Left ventricle myocardium superior (tissue), 1 donor: ENCODE results near the gene CFAP61. TPM values are rescaled to one million over a fixed set of nuclear protein-coding genes. Genes with fewer than 3 reads are reported as not detected.

ENCODE experiments used
- ATAC-seq: fragments of 200-7000 bp; cut with Tn5 transposase; one replicate; pipeline ENCODE4 v1.9.1; 2020; ENCODE audit warnings: mild to moderate bottlenecking, moderate library complexity
- DNase-seq: peaks from one replicate; pipeline ENCODE4 v3.0.0-alpha.2; 2020
- intact Hi-C: fragments of 100-400 bp; cut with micrococcal nuclease; formaldehyde crosslinking; loops from one replicate; pipeline ENCODE4 v1.11.0; 2022
- total RNA-seq: library from RNA; stranded (reverse); fragmentation: NEBNext Ultra II Directional; extraction: Animal tissue kit (Norgen Biotek cat#: 25700); gene quantifications from one replicate; pipeline ENCODE4 v1.2.1, GENCODE V29; 2021
- donor health status: DM: no; HTN: yes; CAD: no; lungs with severe emphysema.

The CFAP61 gene
- total RNA-seq, 1 donor from 2014 or later, result 23.8 TPM

- ATAC-seq, result no peak
- no peak for DNase-seq
- intact Hi-C loops, result no loop called here
Measured at GRCh38 chr20:20031790-20032189, 20.5 kb upstream of the CFAP61 start.

DNA sequence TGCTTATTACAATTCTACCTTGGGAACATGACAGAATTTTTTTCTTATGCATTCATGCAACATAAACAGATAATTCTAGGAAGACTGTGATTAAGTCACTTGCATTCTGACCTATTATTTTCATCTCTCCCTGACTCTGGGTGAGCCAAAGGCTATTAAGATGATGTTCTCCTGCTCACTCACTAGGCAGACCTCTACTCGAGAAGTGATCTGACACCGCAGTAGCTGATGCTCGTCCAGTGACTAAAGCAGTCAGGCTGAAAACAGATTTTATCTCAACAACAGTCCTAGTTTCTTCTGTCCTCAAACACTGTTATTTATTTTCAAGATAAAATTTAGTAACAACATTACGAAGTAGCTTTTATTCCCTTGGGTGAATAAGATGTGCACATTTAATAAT is 17.8 kb upstream of the CFAP61 start:
- ATAC-seq (no peak), DNase-seq (no peak)
- intact Hi-C loops, result no loop called here

- ATAC-seq, result no peak
- intact Hi-C loops, result no loop called here
- DNase-seq, result no peak
Measured at GRCh38 chr20:20036756-20037155, 15.6 kb upstream of the CFAP61 start.

DNA sequence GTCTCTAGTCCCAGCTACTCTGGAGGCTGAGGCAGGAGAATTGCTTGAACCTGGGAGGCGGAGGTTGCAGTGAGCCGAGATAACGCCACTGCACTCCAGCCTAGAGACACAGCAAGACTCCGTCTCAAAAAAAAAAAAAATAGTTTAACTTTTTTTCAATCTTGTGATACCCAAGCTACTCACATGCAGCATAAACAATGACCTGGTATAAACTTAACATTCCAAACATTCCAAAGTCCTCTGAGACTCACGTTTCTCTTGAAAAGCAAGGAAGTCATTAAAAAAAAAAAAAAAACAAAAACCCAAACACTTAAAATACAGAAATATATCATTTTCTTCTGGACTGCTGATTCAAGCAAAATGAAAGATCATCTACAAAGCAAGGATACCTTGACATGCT is 14.4 kb upstream of the CFAP61 start:
- intact Hi-C loops, result no loop called here
- ATAC-seq (no peak), DNase-seq (no peak)

GRCh38 chr20:20038586-20038985 is 13.7 kb upstream of the CFAP61 start:
- DNase-seq, result no peak
- intact Hi-C loops, result no loop called here
- ATAC-seq, result no peak

- ATAC-seq, result no peak
- no peak for DNase-seq
- intact Hi-C loops, result no loop called here
Measured at GRCh38 chr20:20039752-20040387, 12.5 kb upstream of the CFAP61 start.

DNA sequence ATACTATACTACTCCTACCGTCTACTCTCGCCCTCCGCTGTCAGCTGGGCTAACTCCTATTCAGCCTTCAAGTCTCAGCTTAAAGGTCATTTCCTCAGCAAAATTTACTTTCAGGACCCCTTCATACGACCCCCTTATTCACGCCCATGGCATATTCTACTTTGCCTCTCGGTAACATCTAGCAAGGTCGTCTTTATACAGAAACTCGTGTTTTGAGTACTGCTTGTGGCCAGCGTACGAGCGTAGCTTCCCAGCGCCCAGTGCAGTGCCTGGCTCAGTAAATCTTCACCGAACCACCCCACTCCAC is 612 bp upstream of the CFAP61 start:
- intact Hi-C loops, result no loop called here
- DNase-seq (no peak), ATAC-seq (peak; percentile 2)

- intact Hi-C loops, result no loop called here
- DNase-seq (no peak), ATAC-seq (no peak)
Measured at GRCh38 chr20:20060234-20060998, 8.1 kb downstream of the CFAP61 start.

DNA sequence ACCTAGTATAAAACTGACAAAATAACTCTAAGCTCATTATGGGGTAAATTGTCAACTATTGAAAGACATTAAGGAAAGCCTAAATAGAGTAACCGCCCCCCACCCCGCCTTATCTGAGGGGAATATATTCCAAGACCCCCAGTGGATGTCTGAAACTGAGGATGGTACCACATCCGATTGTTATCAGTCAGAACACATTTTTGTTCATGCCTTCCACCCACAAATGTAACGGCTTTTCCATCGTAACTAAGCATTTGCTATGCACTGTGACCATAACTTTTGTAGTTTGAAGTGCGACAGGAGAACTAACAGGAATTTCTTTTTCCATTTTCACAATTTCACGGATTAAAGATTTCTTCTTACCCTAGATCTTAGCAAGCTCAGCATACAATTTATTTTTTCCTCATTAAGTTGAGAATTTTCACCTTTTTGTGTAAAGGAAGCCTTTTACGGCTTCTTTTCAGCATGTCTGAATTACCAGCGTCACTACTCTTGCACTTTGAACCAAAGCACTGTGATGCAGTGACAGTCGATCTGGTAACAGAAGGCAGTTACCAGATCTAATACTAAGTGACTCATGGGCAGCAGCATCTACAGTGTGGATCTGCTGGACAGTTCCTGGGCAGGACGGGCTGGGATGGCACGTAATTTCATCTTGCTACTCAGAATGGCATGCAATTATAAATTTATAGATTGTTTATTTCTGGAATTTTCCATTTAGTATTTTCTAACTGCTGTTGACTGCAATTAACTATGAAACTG is 11.8 kb downstream of the CFAP61 start:
- DNase-seq, result no peak
- intact Hi-C loops, result no loop called here
- no peak for ATAC-seq

- intact Hi-C loops, result no loop called here
- ATAC-seq (no peak), DNase-seq (no peak)
Measured at GRCh38 chr20:20065361-20065760, 13.0 kb downstream of the CFAP61 start.

GRCh38 chr20:20070871-20071726 is 18.8 kb downstream of the CFAP61 start:
- ATAC-seq (peak; percentile 89), DNase-seq (peak; percentile 36)
- intact Hi-C loops, result no loop called here

GRCh38 chr20:20073801-20074371 is 21.6 kb downstream of the CFAP61 start:
- ATAC-seq (no peak), DNase-seq (no peak)
- intact Hi-C loops, result no loop called here

- intact Hi-C loops, result no loop called here
- no peak for ATAC-seq
- DNase-seq, result no peak
Measured at GRCh38 chr20:20075032-20075431, 22.7 kb downstream of the CFAP61 start.

GRCh38 chr20:20076297-20077065 is 24.1 kb downstream of the CFAP61 start:
- ATAC-seq, result no peak
- intact Hi-C loops, result no loop called here
- no peak for DNase-seq

DNA sequence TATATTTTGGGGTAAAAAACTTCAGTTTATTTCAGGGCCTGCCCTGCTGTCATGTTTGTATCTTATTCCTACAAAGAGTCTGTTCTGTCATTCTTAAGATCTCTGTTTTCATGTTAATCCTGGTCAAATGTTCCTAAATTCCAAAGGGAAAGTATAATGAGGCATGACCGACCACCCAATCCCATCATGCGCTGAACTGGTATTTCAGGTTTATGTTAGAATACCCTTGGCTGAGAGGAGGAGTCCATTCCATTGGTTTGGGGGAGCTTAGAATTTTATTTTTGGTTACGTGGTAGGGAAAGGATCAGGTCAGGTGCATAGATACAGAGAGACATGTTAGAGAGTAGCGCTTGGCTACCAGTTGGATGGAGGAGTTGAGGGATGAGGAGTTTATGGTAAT is 25.7 kb downstream of the CFAP61 start:
- no peak for ATAC-seq
- no peak for DNase-seq
- intact Hi-C loops, result no loop called here

- ATAC-seq (no peak), DNase-seq (no peak)
- intact Hi-C loops, result no loop called here
Measured at GRCh38 chr20:20079102-20079784, 26.9 kb downstream of the CFAP61 start.

- intact Hi-C loops, result loop anchor here (5.0 to 10.0 kb wide), 2 partner anchors 153 to 481 kb away; no protein-coding TSS in a partner anchor
- ATAC-seq (peak; percentile 23), DNase-seq (no peak)
Measured at GRCh38 chr20:20083807-20084206, 31.5 kb downstream of the CFAP61 start.

- ATAC-seq, result peak; percentile 31
Measured at GRCh38 chr20:20084296-20084752, 32.0 kb downstream of the CFAP61 start.

More at GRCh38 chr20:20084296-20084752, 32.0 kb downstream of the CFAP61 start:
- intact Hi-C loops, result loop anchor here (5.0 to 10.0 kb wide), 2 partner anchors 153 to 480 kb away; no protein-coding TSS in a partner anchor
- DNase-seq, result peak; percentile 44
